ENCODE data around the gene C1orf35. TPM values are rescaled to one million over a fixed set of nuclear protein-coding genes. Genes with fewer than 3 reads are reported as not detected.

Gene C1orf35
- total RNA-seq, 1 donor from 2014 or later = 7.3 TPM

DNA sequence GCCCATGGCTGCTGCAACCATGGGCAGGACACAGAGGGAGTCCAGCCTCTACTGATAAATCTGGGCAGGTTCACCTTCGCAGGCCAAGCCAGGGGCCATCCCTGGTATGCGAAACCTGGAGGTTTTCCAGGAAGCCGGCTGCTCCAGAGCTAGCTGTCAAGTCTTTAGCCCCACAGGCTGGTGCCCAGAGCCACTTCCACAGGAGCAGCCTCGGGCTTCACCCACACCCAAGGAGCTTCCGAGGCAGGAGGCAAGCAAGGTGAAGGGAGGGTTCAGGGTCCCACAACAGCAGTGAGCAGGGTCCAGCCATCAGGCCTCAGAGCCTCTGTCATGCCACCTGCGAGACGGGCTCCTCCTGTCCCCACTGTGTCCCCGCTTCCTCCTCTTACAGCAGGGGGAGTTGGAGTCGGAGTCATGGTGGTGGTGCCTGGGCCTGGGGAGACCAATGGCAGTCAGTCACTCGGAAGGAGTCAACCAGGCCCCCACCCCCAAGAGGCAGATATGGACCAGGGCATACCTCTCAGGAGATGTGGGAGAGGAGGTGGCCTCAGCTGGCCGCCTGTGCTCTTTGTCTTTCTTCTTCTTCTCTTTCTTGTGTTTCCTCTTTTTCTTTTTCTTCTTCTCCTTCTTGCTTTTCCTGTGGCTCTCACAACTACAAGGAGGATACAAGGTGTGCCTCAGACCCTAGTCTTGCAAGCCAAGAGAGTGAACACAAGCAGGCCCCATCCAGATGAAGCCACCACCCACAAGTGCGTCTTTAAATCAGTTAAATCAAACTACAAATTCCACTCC, 2.1 kb downstream of the C1orf35 start:
- DNase-seq = peak; percentile 42
- intact Hi-C loops (cut with DNase I) = no loop called here

DNA sequence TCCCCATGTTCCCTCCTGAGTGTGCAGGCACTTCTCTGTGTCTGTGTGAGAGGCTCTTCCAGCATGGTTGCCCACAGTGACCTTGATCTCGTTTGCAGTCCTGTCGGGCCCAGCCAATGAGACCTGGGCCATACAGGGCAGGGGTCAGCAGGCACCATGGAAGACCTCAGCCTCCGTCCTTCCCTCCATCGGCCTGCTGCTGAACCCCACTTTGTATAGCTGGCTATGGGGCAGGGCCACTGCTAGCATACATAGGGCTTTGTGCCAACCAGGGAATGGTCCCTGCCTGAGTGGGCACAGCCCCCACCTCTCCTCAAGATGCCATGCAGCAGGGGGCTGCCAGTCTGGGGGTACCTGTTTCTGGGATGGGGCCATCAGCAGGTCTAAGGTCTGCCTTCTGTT, 3.8 kb downstream of the C1orf35 start:
- DNase-seq (peak; percentile 31), ATAC-seq (ENCODE audit: poor library complexity) (no peak)
- intact Hi-C loops (cut with DNase I) = no loop called here

More for the DNA sequence above, 2.1 kb downstream of the C1orf35 start:
- ATAC-seq (ENCODE audit: poor library complexity) = no peak

DNA sequence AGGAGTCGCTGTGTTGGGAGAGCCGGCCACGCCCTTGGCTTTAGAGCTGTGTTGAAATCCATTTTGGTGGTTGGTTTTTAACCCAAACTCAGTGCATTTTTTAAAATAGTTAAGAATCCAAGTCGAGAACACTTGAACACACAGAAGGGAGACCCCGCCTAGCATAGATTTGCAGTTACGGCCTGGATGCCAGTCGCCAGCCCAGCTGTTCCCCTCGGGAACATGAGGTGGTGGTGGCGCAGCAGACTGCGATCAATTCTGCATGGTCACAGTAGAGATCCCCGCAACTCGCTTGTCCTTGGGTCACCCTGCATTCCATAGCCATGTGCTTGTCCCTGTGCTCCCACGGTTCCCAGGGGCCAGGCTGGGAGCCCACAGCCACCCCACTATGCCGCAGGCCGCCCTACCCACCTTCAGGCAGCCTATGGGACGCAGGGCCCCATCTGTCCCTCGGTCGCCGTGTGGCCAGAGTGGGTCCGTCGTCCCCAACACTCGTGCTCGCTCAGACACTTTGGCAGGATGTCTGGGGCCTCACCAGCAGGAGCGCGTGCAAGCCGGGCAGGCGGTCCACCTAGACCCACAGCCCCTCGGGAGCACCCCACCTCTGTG, 4.7 kb downstream of the C1orf35 start:
- ATAC-seq (ENCODE audit: poor library complexity) = no peak
- intact Hi-C loops (cut with DNase I) = no loop called here
- peak; percentile 35 for DNase-seq

DNA sequence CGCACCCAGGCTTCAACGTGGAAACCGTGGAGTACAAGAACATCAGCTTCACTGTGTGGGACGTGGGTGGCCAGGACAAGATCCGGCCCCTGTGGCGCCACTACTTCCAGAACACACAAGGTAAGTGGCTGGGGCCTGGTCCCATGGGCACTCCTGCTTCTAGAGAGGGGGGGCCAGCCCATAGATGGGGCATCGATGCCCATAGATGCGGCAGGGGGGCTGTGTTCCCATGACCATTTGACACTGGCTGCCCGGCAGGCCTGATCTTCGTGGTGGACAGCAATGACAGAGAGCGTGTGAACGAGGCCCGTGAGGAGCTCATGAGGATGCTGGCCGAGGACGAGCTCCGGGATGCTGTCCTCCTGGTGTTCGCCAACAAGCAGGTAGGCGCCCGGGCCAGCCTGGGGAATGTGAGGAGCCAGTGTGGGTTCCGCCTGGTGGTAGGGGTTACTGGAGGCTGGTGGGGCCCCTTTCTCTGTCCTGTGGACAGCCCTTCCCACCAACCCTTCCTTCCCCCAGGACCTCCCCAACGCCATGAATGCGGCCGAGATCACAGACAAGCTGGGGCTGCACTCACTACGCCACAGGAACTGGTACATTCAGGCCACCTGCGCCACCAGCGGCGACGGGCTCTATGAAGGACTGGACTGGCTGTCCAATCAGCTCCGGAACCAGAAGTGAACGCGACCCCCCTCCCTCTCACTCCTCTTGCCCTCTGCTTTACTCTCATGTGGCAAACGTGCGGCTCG, 5.6 kb downstream of the C1orf35 start:
- no peak for ATAC-seq (ENCODE audit: poor library complexity)
- DNase-seq = peak; percentile 38
- intact Hi-C loops (cut with DNase I) = no loop called here

DNA sequence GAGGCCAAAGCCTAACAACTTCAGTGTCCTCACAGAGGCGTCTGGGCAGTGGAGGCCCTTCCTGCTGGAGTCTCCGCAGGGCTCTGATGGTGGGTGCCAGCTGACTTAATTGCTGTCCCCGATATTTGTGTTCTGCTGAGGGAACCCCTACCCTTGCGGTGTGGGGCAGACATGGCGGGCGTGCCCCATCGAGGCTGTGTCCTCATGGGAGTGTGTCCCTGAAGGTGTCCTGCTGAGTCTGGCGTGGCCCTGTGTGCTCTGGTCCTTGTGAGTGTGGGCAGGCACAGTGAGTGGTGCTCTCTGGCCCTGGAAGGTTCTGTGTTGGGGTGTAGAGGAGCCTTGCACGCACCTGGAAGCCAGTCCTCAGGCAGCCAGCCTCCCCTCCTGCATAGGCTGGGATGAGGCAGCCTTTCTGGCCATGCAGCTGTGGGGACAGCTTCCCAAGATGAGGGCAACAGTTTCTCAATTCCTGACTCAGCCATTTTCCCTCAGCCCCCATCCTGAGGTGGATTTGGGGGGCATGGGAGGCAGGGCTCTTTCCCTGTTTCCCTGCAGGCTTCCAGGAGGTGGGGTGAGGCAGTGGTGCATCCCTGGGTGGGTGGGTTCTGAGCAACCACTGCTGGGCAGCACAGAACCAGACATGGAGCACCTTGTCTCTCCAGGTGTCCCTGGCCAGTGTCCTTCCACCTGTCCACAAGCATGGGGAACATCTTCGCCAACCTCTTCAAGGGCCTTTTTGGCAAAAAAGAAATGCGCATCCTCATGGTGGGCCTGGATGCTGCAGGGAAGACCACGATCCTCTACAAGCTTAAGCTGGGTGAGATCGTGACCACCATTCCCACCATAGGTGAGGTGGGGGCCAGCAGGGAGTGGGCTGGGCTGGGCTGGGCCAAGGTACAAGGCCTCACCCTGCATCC, 6.5 kb downstream of the C1orf35 start:
- DNase-seq (peak; percentile 40), ATAC-seq (ENCODE audit: poor library complexity) (no peak)
- intact Hi-C loops (cut with DNase I) = no loop called here

DNA sequence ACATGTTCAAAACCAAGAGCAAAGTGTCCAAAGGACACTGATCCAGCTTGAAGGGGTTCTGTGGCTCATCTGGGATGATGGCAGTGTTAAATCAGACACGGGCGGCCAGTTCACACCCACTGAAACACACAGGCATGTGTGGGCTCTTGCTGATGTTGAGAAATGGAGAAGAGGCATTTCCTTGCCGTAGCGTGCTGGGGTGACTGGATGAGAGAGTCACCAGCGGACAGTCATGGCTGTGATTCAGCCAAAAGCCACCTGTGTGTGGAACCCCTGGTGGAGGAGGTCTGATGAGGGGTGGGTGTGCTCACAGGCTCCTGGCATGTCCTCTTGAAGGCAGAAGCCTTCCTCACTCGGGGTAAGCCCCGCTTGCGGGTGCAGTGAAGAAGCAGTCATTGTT, 7.2 kb downstream of the C1orf35 start:
- DNase-seq = peak; percentile 31
- ATAC-seq (ENCODE audit: poor library complexity) = no peak
- intact Hi-C loops (cut with DNase I) = no loop called here

DNA sequence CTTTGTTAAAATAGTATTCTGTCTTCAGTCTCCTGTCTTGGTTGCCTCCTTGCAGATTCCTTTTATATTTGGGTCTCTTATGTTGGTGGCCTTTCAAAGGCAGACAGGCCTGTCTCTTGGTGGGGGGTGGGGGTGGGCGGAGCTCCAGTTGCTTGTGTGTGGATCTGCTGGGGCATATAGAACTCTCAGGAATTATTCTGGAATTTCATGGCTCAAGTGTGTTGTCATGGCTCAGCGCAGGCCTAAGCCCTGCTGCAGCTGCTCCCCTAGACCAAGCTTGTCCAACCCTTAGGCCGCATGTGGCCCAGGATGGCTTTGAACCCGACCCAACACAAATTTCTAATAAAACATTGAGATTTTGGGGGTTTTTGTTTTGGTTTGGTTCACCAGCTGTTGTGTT, 8.0 kb downstream of the C1orf35 start:
- no peak for ATAC-seq (ENCODE audit: poor library complexity)
- intact Hi-C loops (cut with DNase I) = no loop called here
- peak; percentile 17 for DNase-seq

DNA sequence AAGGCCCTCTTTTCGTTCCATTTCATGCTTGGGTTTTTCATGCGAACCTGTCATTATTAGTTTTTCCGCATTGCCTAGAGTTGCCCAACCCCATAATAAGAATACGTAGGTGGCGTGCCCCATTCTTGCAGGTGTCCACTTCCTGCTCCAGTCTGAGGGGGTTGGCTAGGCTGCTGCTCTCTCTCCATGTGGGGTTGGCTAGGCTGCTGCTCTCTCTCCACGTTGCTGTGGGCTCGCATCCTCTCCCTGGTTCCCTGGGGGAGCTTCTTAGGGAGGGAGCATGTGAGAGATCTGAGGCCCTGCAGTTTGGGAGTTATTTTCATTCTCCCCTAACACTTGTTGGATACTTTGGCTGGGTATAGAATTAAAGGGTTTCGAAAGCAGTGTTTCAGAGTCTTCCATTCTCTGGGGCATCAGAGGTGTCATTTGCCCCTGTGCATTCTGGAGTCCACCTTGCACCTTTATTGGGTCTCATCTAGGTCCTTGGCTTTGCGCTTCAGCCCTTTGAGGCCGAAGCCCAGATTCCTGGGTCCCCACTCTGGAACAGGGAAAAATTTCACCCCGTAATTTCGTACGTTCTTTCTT, 8.6 kb downstream of the C1orf35 start:
- intact Hi-C loops (cut with DNase I) = no loop called here
- no peak for ATAC-seq (ENCODE audit: poor library complexity)

DNA sequence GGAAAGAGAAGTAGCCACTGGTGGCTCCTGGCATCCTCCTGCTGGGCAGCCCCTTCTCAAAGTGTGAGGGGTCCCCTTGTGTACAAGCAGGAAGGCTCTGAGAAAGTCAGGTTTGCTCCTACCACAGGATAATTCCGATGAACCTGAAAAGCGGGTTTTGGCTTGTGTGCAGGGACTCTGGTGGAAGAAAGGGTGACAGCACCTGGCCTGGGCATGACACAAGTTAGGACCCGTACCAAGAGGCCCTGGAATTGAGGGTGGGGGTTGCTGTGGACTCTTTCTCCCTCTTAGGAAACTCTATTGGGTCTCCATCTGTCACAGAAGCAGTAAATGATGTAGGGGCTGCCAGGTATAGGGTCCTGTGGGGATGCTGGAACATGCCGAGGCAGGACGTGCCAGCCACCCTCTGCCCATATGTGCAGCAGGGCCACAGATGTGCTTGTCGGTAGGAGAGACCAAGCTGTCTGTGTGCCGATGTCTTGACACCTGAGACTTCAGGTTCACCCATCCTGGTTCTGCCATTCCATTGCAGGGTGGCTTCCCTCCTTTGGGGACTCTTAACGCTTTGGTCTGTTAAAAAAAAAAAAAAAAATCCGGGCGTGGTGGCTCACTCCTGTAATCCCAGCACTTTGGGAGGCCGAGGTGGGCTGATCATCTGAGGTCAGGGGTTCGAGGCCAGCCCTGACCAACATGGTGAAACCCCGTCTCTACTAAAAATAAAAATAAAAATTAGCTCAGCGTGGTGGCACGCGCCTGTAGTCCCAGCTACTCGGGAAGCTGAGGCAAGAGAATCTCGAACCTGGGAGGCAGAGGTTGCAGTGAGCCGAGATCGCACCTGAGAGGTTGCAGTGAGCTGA, 9.8 kb downstream of the C1orf35 start:
- intact Hi-C loops (cut with DNase I) = no loop called here
- DNase-seq (peak; percentile 16), ATAC-seq (ENCODE audit: poor library complexity) (no peak)

More for the DNA sequence above, 8.6 kb downstream of the C1orf35 start:
- no peak for DNase-seq

DNA sequence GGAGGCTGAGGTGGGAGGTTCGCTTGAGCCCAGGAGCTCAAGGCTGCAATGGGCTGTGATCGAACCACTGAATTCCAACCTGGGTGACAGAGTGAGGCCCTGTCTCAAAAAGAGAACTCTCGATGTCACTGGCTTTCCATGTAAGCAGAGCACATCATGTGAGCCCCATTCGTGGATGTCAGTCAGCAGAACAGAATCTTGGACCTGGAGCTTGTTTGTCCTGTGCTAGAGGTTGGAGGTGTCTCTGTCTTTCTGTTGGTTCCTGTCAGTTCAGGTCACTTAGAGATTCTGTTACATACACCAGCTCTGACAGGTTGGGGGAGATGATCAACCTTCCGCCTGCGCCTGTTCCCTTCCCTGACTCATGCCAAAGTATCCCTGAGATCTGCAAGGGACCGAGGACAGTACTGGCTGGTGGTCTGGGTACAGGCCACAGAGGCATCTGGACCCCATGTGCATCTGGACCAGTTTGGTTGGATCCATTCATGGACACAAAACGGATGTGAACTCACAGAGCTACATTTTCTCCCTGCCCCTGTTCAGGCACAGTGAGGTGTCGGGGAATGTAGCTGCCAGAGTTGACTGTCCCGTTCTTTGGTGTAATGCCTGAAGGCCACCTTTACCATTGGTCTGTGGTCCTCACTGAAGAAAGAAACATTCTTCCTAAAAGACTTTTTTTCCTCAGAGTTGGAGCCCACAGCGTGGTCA, 10.6 kb downstream of the C1orf35 start:
- peak; percentile 8 for DNase-seq
- intact Hi-C loops (cut with DNase I) = no loop called here
- ATAC-seq (ENCODE audit: poor library complexity) = no peak

DNA sequence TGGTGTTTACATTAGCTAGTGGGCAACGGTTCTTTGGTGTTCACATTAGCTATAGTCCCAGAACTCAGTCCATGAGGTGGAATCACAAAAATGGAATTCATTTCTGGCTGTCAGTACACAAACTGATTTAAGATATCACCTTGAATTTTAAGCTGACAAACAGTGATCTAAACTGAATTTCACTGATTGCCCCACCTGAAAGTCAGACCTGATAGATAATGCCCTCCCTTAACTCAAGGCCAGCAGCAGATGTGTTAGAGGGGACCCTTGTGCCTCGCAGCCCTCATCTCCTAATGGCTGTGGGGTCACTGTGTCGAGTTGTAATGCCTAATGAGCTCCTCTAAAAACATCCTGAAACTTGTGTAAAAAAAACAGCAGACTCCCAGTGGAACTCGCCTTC, 12.0 kb downstream of the C1orf35 start:
- intact Hi-C loops (cut with DNase I) = no loop called here
- ATAC-seq (ENCODE audit: poor library complexity) (no peak), DNase-seq (no peak)

DNA sequence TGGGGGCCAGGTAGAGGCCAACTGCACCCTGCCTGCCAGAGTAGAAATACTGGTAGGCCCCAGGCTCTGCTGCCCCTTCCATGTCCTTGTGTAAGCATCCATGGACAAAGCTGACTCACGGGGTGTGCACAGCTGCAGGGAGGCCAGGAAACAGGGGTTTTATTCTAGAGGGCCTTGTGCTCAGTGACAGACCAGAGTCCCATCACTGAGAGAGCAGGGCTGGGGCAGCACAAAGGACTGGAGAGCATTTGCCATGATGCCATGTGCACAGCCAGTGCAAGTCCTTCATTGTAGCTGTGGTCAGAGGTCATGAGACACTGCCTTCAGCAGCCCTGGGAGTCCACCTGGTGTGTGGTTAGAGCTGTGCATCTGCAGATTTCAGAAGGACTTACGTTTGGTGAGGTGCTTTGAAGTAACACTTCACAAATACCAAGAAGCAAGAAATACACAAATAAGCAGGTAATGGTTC, 12.5 kb downstream of the C1orf35 start:
- DNase-seq (peak; percentile 31), ATAC-seq (ENCODE audit: poor library complexity) (no peak)
- intact Hi-C loops (cut with DNase I) = no loop called here

DNA sequence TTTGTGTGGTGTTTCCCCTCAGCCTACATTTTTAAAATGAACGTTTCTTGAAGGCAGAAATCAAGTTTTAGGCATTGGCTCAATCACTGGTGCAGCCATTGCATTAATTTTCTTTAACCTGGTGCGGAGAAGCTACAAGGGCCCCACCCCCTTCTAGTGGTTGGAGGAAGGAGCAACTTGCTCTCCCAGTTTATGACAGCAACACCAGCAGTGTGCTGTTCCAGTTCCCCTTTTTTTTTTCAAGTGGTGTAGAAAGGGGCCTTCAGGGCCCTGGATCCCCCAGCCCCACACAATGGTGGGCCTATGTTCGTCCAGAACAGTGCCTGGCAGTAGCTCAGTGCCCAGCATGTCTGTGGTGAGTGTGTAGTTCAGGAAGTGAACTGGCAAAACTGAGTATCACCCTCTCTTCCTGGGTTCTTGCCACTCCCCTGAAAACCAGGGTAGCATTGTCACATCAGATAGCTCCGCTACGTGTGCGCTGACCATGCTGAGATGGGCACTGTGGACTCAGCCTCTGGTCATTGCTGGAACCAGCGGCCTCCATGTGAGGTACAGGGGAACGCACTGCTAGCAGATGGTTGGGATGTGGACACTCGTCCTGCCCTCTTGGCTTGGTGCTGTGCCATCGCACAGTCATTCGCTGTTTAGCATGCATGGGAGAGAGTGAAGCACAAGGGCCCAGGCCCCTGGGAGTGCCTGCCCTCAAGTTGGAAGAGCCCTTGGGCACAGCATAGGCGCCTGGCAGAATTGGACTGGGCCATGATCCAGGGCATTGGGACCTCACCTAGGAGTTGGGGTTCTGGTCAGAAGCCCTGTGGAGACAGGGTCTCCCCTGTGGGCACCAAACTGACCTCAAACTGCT, 13.4 kb downstream of the C1orf35 start:
- ATAC-seq (ENCODE audit: poor library complexity) (no peak), DNase-seq (peak; percentile 38)
- intact Hi-C loops (cut with DNase I) = no loop called here

DNA sequence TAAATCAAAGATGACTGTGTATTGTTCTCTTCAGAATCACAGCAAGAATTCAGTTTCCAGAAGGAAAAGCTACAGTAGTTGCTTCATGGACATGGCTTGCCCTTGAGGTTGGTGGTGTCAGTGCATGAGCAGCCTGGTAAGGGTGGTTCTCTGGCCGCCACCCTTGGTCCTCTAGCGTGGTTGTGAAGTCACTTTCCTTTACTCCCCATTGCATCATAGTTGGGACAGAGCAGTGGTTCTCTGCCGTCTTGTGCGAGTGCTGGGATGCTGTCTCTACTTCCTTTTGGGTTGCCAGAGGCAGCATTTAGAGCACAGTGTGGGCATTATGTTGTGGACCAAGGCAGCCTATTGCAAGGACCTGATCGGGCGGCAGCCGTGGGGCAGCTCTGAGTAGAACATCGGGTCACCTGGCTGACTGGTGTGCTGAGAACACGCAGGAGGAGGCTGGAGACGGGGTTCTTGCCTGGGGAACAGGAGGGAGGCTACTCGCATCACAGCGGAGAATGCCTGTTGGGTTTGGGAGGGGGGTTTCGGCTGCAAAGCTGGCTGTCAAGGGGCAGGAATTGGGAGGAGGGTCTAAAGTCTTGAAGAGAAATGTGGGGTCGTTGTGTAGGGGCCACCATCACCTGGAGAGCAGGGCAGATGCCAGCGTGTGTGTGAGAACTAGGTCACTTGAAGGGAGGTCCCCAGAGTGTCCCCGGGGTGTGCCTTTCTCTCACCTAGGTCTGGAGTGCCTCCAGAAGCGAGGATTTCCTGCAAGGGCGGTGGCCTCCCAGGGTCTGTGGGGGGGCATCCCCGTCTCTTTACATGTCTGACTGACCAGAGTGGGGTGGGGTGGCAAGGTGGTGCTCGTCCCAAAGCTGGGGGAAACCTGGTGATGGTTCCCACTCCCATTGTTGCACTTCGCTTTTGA, 14.3 kb downstream of the C1orf35 start:
- peak; percentile 41 for DNase-seq
- intact Hi-C loops (cut with DNase I) = no loop called here
- ATAC-seq (ENCODE audit: poor library complexity) = no peak

DNA sequence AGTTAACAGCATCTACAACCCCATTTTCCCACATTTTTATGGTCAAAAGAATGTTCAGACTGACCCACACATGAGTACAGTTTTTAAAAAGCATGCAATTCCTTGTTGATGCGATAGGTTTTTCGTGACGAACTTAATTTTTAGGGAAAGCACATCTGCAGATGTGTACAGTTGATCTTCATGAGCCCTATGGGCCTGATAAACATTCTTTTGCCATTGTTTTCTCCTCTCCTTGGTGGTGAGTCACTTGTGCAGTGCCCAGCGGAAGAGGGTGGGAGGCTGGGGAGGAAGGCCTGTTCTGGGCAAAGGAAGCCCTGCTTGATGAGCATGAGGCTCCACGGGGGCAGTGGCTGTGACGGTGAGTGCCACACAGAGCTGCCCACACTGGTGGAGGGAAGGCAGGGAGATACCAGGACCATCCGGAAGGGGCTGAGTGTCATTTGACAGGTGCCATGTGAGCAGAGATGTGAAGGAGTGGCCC, 15.3 kb downstream of the C1orf35 start:
- intact Hi-C loops (cut with DNase I) = no loop called here
- no peak for ATAC-seq (ENCODE audit: poor library complexity)
- peak; percentile 65 for DNase-seq
